GM18873 (cell line): ENCODE measurements around the gene CYP1B1.
"Not testable (repeated sequence)": the region's sequence is repeated elsewhere in the genome, so short reads cannot be mapped to it uniquely, and the experiment has no call there.

Source experiments
- ATAC-seq: cut with Tn5 transposase; IDR thresholded peaks from one replicate; pipeline ENCODE4 v1.9.1; 2021; ENCODE audit warnings: mild to moderate bottlenecking, moderate library complexity, moderate number of reproducible peaks; ENCODE audit not compliant: unreplicated experiment, low FRiP score

CYP1B1 gene

GRCh38 chr2:38037757-38038621 is 38.0 kb downstream of the CYP1B1 start:
- peak; percentile 66 for ATAC-seq

DNA sequence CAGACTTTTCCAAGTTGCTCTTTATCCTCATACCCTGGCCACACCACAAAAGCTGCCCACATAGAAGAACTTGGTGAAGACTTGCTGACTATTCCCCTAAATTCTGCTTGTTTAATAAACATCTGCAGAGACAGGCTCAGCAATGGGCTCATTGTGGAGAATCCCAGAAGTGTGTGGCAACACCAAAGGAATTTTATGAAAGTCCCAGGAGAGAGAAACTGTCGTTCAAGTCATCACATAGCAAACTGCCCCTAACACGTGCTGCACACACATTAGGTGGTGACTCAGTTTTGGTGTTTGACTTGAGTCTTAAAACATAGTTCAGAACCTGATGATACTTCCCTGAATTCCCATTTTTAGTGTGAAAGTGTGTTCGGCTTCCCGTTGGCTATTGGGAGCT is 38.6 kb downstream of the CYP1B1 start:
- no peak for ATAC-seq

- ATAC-seq: no peak
These were observed 40.0 kb downstream of the CYP1B1 start for GRCh38 chr2:38035968-38036367.

GRCh38 chr2:38033646-38034045 is 42.3 kb downstream of the CYP1B1 start:
- ATAC-seq: no peak

- no peak for ATAC-seq
These were observed 43.0 kb downstream of the CYP1B1 start for GRCh38 chr2:38032946-38033345.

- no peak for ATAC-seq
These were observed 45.2 kb downstream of the CYP1B1 start for GRCh38 chr2:38030635-38031355.

DNA sequence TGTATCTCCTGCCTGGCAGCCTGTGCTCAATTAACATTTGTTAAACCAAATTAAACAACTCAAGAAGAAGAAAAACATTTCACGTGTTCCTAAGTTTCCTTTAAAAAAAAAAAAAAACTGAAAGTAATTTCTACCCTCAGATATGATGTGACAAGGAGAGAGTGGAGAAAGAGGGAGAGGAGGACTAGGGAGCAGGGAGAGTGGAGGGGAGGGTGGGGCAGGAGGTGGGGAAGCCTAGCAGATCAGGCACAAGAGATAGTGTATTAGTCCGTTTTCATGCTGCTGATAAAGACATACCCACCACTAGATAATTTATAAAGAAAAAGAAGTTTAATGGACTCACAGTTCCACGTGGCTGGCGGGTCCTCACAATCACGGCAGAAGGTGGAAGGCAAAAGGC is 46.4 kb downstream of the CYP1B1 start:
- no peak for ATAC-seq

DNA sequence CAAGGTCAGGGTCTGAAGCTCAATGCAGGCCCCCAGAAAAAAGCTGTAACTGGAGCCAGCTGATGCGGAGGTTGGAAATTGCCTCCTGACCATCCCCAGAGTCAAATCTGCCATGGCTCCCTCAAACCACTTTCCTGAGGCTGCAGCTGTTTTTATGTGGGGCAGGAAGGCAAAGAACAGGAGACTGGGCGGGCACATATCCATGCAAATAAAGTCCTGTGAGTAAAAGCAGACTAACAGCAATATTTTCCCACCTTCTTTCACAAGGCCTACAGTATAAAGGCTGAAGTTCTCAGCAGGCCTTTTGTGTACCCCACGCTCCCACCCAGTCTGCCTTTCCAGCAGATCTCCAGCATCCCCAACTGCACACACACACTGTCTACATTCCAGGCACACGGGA is 47.1 kb downstream of the CYP1B1 start:
- no peak for ATAC-seq

GRCh38 chr2:38026846-38027245 is 49.1 kb downstream of the CYP1B1 start:
- no peak for ATAC-seq

- ATAC-seq: no peak
These were observed 54.4 kb downstream of the CYP1B1 start for GRCh38 chr2:38021589-38021988.

DNA sequence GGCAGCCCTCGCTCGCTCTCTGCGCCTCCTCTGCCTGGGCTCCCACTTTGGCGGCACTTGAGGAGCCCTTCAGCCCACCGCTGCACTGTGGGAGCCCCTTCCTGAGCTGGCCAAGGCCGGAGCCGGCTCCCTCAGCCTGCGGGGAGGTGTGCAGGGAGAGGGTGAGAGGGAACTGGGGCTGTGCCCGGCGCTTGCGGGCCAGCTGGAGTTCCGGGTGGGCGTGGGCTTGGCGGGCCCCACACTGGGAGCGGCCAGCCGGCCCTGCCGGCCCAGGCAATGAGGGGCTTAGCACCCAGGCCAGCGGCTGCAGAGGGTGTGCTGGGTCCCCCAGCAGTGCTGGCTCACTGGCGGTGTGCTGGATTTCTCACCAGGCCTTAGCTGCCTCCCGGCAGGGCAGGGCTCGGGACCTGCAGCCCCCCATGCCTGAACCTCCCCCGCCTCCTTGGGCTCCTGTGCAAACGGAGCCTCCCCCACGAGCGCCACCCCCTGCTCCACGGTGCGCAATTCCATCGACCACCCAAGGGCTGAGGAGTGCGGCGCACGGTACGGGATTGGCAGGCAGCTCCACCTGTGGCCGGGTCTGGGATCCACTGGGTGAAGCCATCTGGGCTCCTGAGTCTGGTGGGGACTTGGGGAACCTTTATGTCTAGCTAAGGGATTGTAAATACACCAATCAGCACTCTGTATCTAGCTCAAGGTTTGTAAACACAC is 55.4 kb downstream of the CYP1B1 start:
- ATAC-seq: not testable (repeated sequence)

DNA sequence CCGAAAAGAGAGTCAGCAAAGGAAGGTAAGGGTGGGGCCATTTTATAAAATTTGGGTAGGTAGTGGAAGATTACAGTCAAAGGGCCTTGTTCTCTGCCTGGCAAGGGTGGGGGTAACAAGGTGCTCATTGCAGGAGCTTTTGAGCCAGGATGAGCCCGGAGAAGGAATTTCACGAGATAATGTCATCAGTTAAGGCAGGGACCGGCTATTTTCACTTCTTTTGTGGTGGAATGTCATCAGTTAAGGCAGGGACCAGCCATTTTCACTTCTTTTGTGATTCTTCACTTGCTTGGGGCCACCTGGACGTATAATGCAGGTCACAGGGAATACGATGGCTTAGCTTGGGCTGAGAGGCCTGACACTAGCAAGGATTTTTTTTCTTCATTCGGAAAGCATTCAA is 58.1 kb downstream of the CYP1B1 start:
- ATAC-seq: no peak
